SU-DHL-6 (cell line): Measurements from ENCODE around the gene RASGRP3.

Source experiments
- EZH2phosphoT487 ChIP-seq: fragments of 200-600 bp; sonication (generic), shearing (Covaris generic); conservative IDR thresholded peaks from 2 replicates; pipeline ENCODE4 v1.6.1; 2018; ENCODE audit warnings: mild to moderate bottlenecking, antibody characterized with exemption, low read length, moderate library complexity, mixed read lengths
- TF ChIP-seq, protein P1 (sequence below): fragments of 200-600 bp; sonication (generic); IDR thresholded peaks from one replicate; pipeline ENCODE4 v1.5.1; 2017; ENCODE audit warnings: antibody characterized with exemption, mild to moderate bottlenecking, low read length, moderate library complexity; ENCODE audit not compliant: insufficient read depth, poor library complexity, severe bottlenecking

DNA sequence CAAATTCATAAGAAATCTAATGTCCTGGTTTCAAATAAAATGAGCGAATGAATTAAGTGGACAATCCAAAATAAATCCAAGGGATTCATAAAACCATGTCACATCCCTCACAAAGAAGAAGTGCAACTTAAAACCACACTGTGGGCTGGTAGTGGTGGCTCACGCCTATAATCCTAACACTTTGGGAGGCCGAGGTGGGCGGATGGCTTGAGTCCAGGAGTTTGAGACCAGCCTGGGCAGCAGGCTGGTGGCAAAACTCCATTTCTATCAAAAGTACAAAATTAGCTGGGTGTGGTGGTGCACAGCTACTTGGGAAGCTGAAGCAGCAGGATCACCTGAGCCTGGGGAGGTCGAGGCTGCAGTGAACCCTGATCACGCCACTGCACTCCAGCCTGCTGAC, 97.2 kb downstream of the RASGRP3 start:
- TF ChIP-seq, protein P1, sequence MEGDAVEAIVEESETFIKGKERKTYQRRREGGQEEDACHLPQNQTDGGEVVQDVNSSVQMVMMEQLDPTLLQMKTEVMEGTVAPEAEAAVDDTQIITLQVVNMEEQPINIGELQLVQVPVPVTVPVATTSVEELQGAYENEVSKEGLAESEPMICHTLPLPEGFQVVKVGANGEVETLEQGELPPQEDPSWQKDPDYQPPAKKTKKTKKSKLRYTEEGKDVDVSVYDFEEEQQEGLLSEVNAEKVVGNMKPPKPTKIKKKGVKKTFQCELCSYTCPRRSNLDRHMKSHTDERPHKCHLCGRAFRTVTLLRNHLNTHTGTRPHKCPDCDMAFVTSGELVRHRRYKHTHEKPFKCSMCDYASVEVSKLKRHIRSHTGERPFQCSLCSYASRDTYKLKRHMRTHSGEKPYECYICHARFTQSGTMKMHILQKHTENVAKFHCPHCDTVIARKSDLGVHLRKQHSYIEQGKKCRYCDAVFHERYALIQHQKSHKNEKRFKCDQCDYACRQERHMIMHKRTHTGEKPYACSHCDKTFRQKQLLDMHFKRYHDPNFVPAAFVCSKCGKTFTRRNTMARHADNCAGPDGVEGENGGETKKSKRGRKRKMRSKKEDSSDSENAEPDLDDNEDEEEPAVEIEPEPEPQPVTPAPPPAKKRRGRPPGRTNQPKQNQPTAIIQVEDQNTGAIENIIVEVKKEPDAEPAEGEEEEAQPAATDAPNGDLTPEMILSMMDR: no peak
- no peak for TF ChIP-seq EZH2phosphoT487
